GM21825 (cell line): ENCODE results near the gene SLC4A7.
"Not testable (repeated sequence)": the region's sequence is repeated elsewhere in the genome, so short reads cannot be mapped to it uniquely, and the experiment has no call there.

Experiments used
- ATAC-seq: cut with Tn5 transposase; IDR thresholded peaks from one replicate; pipeline ENCODE4 v1.9.1; 2021; ENCODE audit warnings: mild to moderate bottlenecking, moderate library complexity; ENCODE audit not compliant: unreplicated experiment

SLC4A7 gene

GRCh38 chr3:27438352-27438751 lies 45.8 kb downstream of the SLC4A7 start:
- not testable (repeated sequence) for ATAC-seq

GRCh38 chr3:27431116-27431515 lies 53.1 kb downstream of the SLC4A7 start:
- no peak for ATAC-seq

GRCh38 chr3:27429909-27430308 lies 54.3 kb downstream of the SLC4A7 start:
- no peak for ATAC-seq

GRCh38 chr3:27428446-27428845 lies 55.7 kb downstream of the SLC4A7 start:
- no peak for ATAC-seq

- ATAC-seq, result no peak
Observed at GRCh38 chr3:27426926-27427325, 57.3 kb downstream of the SLC4A7 start.

- ATAC-seq, result no peak
Observed at GRCh38 chr3:27425896-27426565, 58.2 kb downstream of the SLC4A7 start.

- not testable (repeated sequence) for ATAC-seq
Observed at GRCh38 chr3:27424812-27425521, 59.2 kb downstream of the SLC4A7 start.

GRCh38 chr3:27423463-27423862 lies 60.7 kb downstream of the SLC4A7 start:
- no peak for ATAC-seq

- ATAC-seq, result no peak
Observed at GRCh38 chr3:27422617-27423016, 61.6 kb downstream of the SLC4A7 start.

- no peak for ATAC-seq
Observed at GRCh38 chr3:27415202-27415601, 69.0 kb downstream of the SLC4A7 start.

GRCh38 chr3:27392950-27393679 lies 91.1 kb downstream of the SLC4A7 start:
- peak; percentile 87 for ATAC-seq

- ATAC-seq, result not testable (repeated sequence)
Observed at GRCh38 chr3:27392414-27392813, 91.8 kb downstream of the SLC4A7 start.

GRCh38 chr3:27391796-27392195 lies 92.4 kb downstream of the SLC4A7 start:
- no peak for ATAC-seq

GRCh38 chr3:27387625-27388024 lies 96.6 kb downstream of the SLC4A7 start:
- no peak for ATAC-seq

- ATAC-seq, result no peak
Observed at GRCh38 chr3:27385504-27385903, 98.7 kb downstream of the SLC4A7 start.

- ATAC-seq, result no peak
Observed at GRCh38 chr3:27384191-27384590, 100.0 kb downstream of the SLC4A7 start.

- no peak for ATAC-seq
Observed at GRCh38 chr3:27380433-27381357, 103.5 kb downstream of the SLC4A7 start.

- ATAC-seq, result no peak
Observed at GRCh38 chr3:27378331-27378730, 105.9 kb downstream of the SLC4A7 start.

- no peak for ATAC-seq
Observed at GRCh38 chr3:27376109-27376772, 107.9 kb downstream of the SLC4A7 start.
